GM23248 (cell line): ENCODE results near the gene DLG3. TPM values are rescaled to one million over a fixed set of nuclear protein-coding genes. Genes with fewer than 3 reads are reported as not detected.
A peak's percentile ranks its signal among the peaks of the same experiment; 100 is the strongest.

Experiments
- DNase-seq: peaks from one replicate; pipeline ENCODE4 v3.0.0-alpha.2; 2015
- H2AFZ ChIP-seq: fragments of 200-600 bp; sonication (generic); 2 replicates; pipeline ENCODE4 v1.6.1; 2016; ENCODE audit warnings: antibody characterized with exemption
- H3F3A ChIP-seq: fragments of 200-600 bp; sonication (generic); 2 replicates; pipeline ENCODE4 v1.6.1; 2016; ENCODE audit warnings: mild to moderate bottlenecking, antibody characterized with exemption, mixed run types; ENCODE audit not compliant: insufficient read depth
- H3K27ac ChIP-seq: fragments of 200-600 bp; sonication (generic); 2 replicates; pipeline ENCODE4 v1.5.1; 2016; ENCODE audit warnings: mild to moderate bottlenecking
- H3K27me3 ChIP-seq: fragments of 200-600 bp; sonication (generic); replicated peaks from 2 replicates; pipeline ENCODE4 v1.6.1; 2016; ENCODE audit warnings: mild to moderate bottlenecking; ENCODE audit not compliant: insufficient read depth
- H3K36me3 ChIP-seq: fragments of 200-600 bp; sonication (generic); 2 replicates; pipeline ENCODE4 v1.6.1; 2016; ENCODE audit warnings: low read depth, mild to moderate bottlenecking
- H3K4me1 ChIP-seq: fragments of 200-600 bp; sonication (generic); 2 replicates; pipeline ENCODE4 v1.6.1; 2016; ENCODE audit warnings: mild to moderate bottlenecking; ENCODE audit not compliant: insufficient read depth
- H3K4me2 ChIP-seq: fragments of 200-600 bp; sonication (generic); one replicate; pipeline ENCODE4 v1.6.1; 2016; ENCODE audit warnings: mild to moderate bottlenecking; ENCODE audit not compliant: unreplicated experiment
- H3K4me3 ChIP-seq: fragments of 200-600 bp; sonication (generic); 2 replicates; pipeline ENCODE4 v1.5.1; 2016; ENCODE audit warnings: mild to moderate bottlenecking
- H3K79me2 ChIP-seq: fragments of 200-600 bp; sonication (generic); 2 replicates; pipeline ENCODE4 v1.6.1; 2016; ENCODE audit warnings: mild to moderate bottlenecking; ENCODE audit not compliant: insufficient read depth
- H3K9ac ChIP-seq: fragments of 200-600 bp; sonication (generic); 2 replicates; pipeline ENCODE4 v1.6.1; 2016; ENCODE audit warnings: mild to moderate bottlenecking
- H3K9me2 ChIP-seq: fragments of 200-600 bp; sonication (generic); 2 replicates; pipeline ENCODE4 v1.6.1; 2016; ENCODE audit warnings: mixed run types, mild to moderate bottlenecking, moderate library complexity; ENCODE audit not compliant: insufficient read depth
- H3K9me3 ChIP-seq: fragments of 200-600 bp; sonication (generic); one replicate; pipeline ENCODE4 v1.6.1; 2017; ENCODE audit warnings: low read depth
- H4K20me1 ChIP-seq: fragments of 200-600 bp; sonication (generic); 2 replicates; pipeline ENCODE4 v1.6.0; 2016; ENCODE audit not compliant: insufficient read depth
- EZH2 ChIP-seq: fragments of 200-600 bp; sonication (generic); IDR thresholded peaks from 2 replicates; pipeline ENCODE4 v1.6.1; 2018; ENCODE audit warnings: antibody characterized with exemption, mild to moderate bottlenecking; ENCODE audit not compliant: insufficient read depth, poor library complexity, severe bottlenecking
- EZH2phosphoT487 ChIP-seq: fragments of 200-600 bp; sonication (generic); IDR thresholded peaks from 2 replicates; pipeline ENCODE4 v1.6.1; 2018; ENCODE audit warnings: antibody characterized with exemption, moderate library complexity, mild to moderate bottlenecking, low read depth; ENCODE audit not compliant: insufficient read depth
- WGBS, 2 experiments: methylation state at CpG; one replicate each; pipeline ENCODE4 v1.1.6; 2015 to 2017; ENCODE audit warnings: low lambda C conversion rate in 2 of 2, low coverage in 1 of 2; ENCODE audit errors: missing lambda C conversion rate in 2 of 2; 5-methylcytosine and 5-hydroxymethylcytosine counted together
- in situ Hi-C: fragments of 300-500 bp; cut with MboI; formaldehyde crosslinking; loops from 2 replicates; pipeline ENCODE4 v1.15.0; 2020
- polyA plus RNA-seq: library from polyadenylated mRNA; unstranded; fragments of >200 nt; fragmentation: Nextera tagmentation; extraction: Ambion mirVana; gene quantifications from 2 replicates; pipeline ENCODE4 v1.2.1, GENCODE V29; 2016
- total RNA-seq: library from RNA; depleted of rRNA; stranded (reverse); fragments of >200 nt; shearing (Covaris generic); gene quantifications from 2 replicates; pipeline ENCODE4 v1.2.3, GENCODE V29; 2014

The DLG3 gene
- total and polyA plus RNA-seq, 2 experiments from 2014 or later: 1.7 to 1.9 TPM

- in situ Hi-C loops: no loop called here
- H2AFZ ChIP-seq: no peak overlapping the region
Measured at GRCh38 chrX:70429759-70430158, 14.9 kb upstream of the DLG3 start.

DNA sequence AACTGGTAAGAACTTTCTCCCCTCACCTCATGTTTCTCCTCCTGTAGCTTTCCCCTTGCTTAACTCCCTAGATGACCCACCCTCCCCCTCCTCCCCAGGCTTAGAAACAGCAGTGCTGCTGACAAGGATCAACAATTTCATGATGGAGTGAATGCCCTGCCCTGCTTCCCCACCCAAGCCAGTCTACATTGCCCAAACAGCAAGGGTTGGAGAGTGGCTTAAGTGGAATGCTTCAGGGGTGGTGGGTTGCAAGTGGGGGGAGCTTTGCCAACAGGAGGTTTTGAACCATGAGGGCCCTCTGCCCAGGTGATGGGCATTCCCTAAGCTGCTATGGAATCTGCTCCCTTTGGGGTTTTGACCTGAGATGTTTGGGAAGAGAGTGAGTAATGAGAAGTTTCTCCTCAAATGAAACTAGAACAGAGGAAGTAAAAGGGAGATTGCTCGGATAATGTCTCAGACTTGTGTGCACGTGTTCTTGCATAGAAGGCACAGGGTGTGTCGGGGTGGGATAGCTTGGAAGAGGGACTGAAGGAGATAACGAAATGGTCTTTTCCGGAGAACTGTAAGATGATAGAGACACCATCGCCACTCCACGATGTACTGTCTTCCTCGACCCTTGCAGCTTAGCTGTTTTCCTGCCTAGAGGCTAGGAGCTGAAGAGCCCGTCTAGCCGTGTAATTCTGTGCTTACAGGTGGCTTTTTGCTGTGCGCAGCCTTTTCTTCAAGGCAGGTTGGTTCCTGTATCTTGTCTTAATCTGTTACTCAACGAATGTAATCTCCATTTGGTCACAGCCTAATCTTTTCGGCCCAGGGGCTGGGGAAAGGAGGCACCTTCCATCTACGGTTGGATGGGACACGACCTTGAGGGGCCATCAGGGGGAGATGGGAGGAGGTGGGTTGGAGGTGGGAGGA is 11.4 kb upstream of the DLG3 start:
- Histone ChIP-seq H3K4me3 (peak overlapping the region; percentile 94), H3K79me2 (no peaks in the 10 kb centered on the region), H4K20me1 (no peaks in the 10 kb centered on the region), H3K27me3 (no peaks in the 10 kb centered on the region), H2AFZ (peak overlapping the region; percentile 100), H3F3A (no peaks in the 10 kb centered on the region), H3K9me2 (no peaks in the 10 kb centered on the region), H3K4me1 (peaks cover 5% of the 10 kb centered on the region; the same call in 1 of the 2 replicates), H3K9me3 (no peaks in the 10 kb centered on the region), H3K4me2 (peak overlapping the region; percentile 95), H3K27ac (no peak overlapping the region), H3K9ac (no peak overlapping the region), H3K36me3 (no peaks in the 10 kb centered on the region)
- 75 to 81% methylated on average over 7 to 15 of the region's 15 CpGs for WGBS, 2 experiments
- in situ Hi-C loops: no loop called here
- DNase-seq: no peak
- no peak for TF ChIP-seq EZH2phosphoT487
- no peak for TF ChIP-seq EZH2

More at GRCh38 chrX:70429759-70430158, 14.9 kb upstream of the DLG3 start:
- Histone ChIP-seq H3K79me2 (no peaks in the 10 kb centered on the region), H3K4me2 (no peak overlapping the region), H3K36me3 (no peaks in the 10 kb centered on the region), H3K4me1 (no peaks in the 10 kb centered on the region), H3F3A (no peaks in the 10 kb centered on the region), H3K27ac (no peak overlapping the region), H3K27me3 (no peaks in the 10 kb centered on the region), H4K20me1 (no peaks in the 10 kb centered on the region), H3K9me2 (no peaks in the 10 kb centered on the region), H3K4me3 (no peak overlapping the region), H3K9me3 (no peaks in the 10 kb centered on the region), H3K9ac (no peak overlapping the region)
- TF ChIP-seq EZH2 (no peak), EZH2phosphoT487 (no peak)
- DNase-seq: no peak
- WGBS, 2 experiments: 77 to 85% methylated on average over 6 of the region's 6 CpGs

- peak overlapping the region; percentile 94 for H3K4me3 ChIP-seq
- no peaks in the 10 kb centered on the region for H3K36me3 ChIP-seq
- peak overlapping the region; percentile 95 for H3K4me2 ChIP-seq
- no peaks in the 10 kb centered on the region for H3F3A ChIP-seq
- no peaks in the 10 kb centered on the region for H3K79me2 ChIP-seq
- H3K4me1 ChIP-seq: peaks cover 5% of the 10 kb centered on the region; the same call in 1 of the 2 replicates
- H2AFZ ChIP-seq: peak overlapping the region; percentile 100
- 0 to 3% methylated on average over 10 to 18 of the region's 37 CpGs for WGBS, 2 experiments
- peak; percentile 70 for DNase-seq
- no peaks in the 10 kb centered on the region for H3K27me3 ChIP-seq
- no peaks in the 10 kb centered on the region for H4K20me1 ChIP-seq
- H3K9me3 ChIP-seq: no peaks in the 10 kb centered on the region
- 0 out of 2 replicates have a peak overlapping the region, but pooled peaks have one; percentile 27 for H3K27ac ChIP-seq
- TF ChIP-seq EZH2phosphoT487: no peak
- no peak for TF ChIP-seq EZH2
- H3K9ac ChIP-seq: peak overlapping the region; percentile 69
- in situ Hi-C loops: no loop called here
- no peaks in the 10 kb centered on the region for H3K9me2 ChIP-seq
Measured at GRCh38 chrX:70433848-70434351, 10.7 kb upstream of the DLG3 start.

DNA sequence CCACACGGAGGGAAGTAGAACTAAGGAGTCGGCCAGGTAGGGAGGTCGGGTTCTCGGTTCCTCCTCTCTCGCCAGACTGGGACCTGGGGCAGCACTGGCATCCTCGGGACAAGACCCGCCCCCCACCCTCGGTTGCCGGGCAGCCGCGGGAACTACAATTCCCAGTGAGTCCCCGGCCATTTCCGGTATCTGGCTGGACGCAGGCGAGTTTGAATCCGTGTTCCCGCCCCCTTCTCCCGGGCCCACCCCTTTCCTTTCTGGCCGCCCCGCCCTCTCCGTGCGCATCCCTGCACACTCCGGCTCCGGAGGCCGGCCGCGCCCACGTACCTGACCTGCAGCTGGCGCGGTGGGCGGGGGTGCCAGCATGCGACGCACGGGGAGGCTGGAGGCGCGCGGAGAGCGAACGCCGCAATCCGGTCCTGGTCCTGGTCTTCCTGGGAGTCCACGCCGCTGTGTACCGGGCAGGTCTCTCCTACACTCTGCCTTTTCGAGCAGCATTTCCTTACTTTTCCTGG is 10.2 kb upstream of the DLG3 start:
- H3K9ac ChIP-seq: peak overlapping the region; percentile 69
- 0 out of 2 replicates have a peak overlapping the region, but pooled peaks have one; percentile 27 for H3K27ac ChIP-seq
- no peaks in the 10 kb centered on the region for H3F3A ChIP-seq
- no peaks in the 10 kb centered on the region for H3K36me3 ChIP-seq
- no peaks in the 10 kb centered on the region for H3K79me2 ChIP-seq
- no peaks in the 10 kb centered on the region for H3K9me2 ChIP-seq
- H4K20me1 ChIP-seq: no peaks in the 10 kb centered on the region
- H3K4me1 ChIP-seq: peaks cover 5% of the 10 kb centered on the region; the same call in 1 of the 2 replicates
- H3K27me3 ChIP-seq: no peaks in the 10 kb centered on the region
- H3K4me3 ChIP-seq: peak overlapping the region; percentile 94
- peak; percentile 84 for DNase-seq
- H3K9me3 ChIP-seq: no peaks in the 10 kb centered on the region
- in situ Hi-C loops: no loop called here
- WGBS, 2 experiments: 1 to 5% methylated on average over 4 to 23 of the region's 45 CpGs
- TF ChIP-seq EZH2: no peak
- TF ChIP-seq EZH2phosphoT487: no peak
- peak overlapping the region; percentile 100 for H2AFZ ChIP-seq
- H3K4me2 ChIP-seq: peak overlapping the region; percentile 95
